ENCODE measurements around the gene LRCH1.

Gene LRCH1

GRCh38 chr13:46685006-46685730 is 132.2 kb downstream of the LRCH1 start:
- H3K27ac ChIP-seq: no peak overlapping the region
- H3K27me3 ChIP-seq (ENCODE audit: insufficient read depth, low read depth): no peaks in the 10 kb centered on the region
- H3K4me2 ChIP-seq: no peak overlapping the region
- no peaks in the 10 kb centered on the region for H3K79me2 ChIP-seq (ENCODE audit: insufficient read depth, low read depth)
- no peaks in the 10 kb centered on the region for H3K36me3 ChIP-seq (ENCODE audit: insufficient read depth)
- no peak overlapping the region for H2AFZ ChIP-seq (ENCODE audit: low read depth)
- H4K20me1 ChIP-seq (ENCODE audit: insufficient read depth): no peaks in the 10 kb centered on the region
- H3K4me3 ChIP-seq (IDR thresholded peaks at IDR 0.05; ENCODE audit: insufficient read depth, low read depth, low read length): no peak overlapping the region
- TF ChIP-seq CTCF (conservative IDR thresholded peaks at IDR 0.05; ENCODE audit: low read depth, low read length): no peak
- no peak overlapping the region for H3K9ac ChIP-seq
- peaks cover 23% of the 10 kb centered on the region for H3K4me1 ChIP-seq (ENCODE audit: low read depth, poor library complexity, severe bottlenecking)

GRCh38 chr13:46686171-46686570 is 133.2 kb downstream of the LRCH1 start:
- Histone ChIP-seq H3K27ac (no peak overlapping the region), H4K20me1 (ENCODE audit: insufficient read depth) (no peaks in the 10 kb centered on the region), H3K4me1 (ENCODE audit: low read depth, poor library complexity, severe bottlenecking) (peaks cover 16% of the 10 kb centered on the region)

GRCh38 chr13:46687810-46688209 is 134.8 kb downstream of the LRCH1 start:
- H3K27ac ChIP-seq: no peak overlapping the region
- H3K4me1 ChIP-seq (ENCODE audit: low read depth, poor library complexity, severe bottlenecking): peaks cover 16% of the 10 kb centered on the region
- no peaks in the 10 kb centered on the region for H4K20me1 ChIP-seq (ENCODE audit: insufficient read depth)
- H3K27me3 ChIP-seq (ENCODE audit: insufficient read depth, low read depth): no peaks in the 10 kb centered on the region
- H3K4me2 ChIP-seq: no peak overlapping the region
- H2AFZ ChIP-seq (ENCODE audit: low read depth): no peak overlapping the region
- H3K79me2 ChIP-seq (ENCODE audit: insufficient read depth, low read depth): no peaks in the 10 kb centered on the region
- no peak for TF ChIP-seq CTCF (conservative IDR thresholded peaks at IDR 0.05; ENCODE audit: low read depth, low read length)
- H3K36me3 ChIP-seq (ENCODE audit: insufficient read depth): no peaks in the 10 kb centered on the region
- H3K4me3 ChIP-seq (IDR thresholded peaks at IDR 0.05; ENCODE audit: insufficient read depth, low read depth, low read length): no peak overlapping the region
- no peak overlapping the region for H3K9ac ChIP-seq

More at GRCh38 chr13:46686171-46686570, 133.2 kb downstream of the LRCH1 start:
- H2AFZ ChIP-seq (ENCODE audit: low read depth): no peak overlapping the region
- no peaks in the 10 kb centered on the region for H3K27me3 ChIP-seq (ENCODE audit: insufficient read depth, low read depth)
- no peak overlapping the region for H3K4me2 ChIP-seq
- H3K4me3 ChIP-seq (IDR thresholded peaks at IDR 0.05; ENCODE audit: insufficient read depth, low read depth, low read length): no peak overlapping the region
- no peaks in the 10 kb centered on the region for H3K79me2 ChIP-seq (ENCODE audit: insufficient read depth, low read depth)
- H3K9ac ChIP-seq: no peak overlapping the region
- H3K36me3 ChIP-seq (ENCODE audit: insufficient read depth): no peaks in the 10 kb centered on the region
- TF ChIP-seq CTCF (conservative IDR thresholded peaks at IDR 0.05; ENCODE audit: low read depth, low read length): no peak

GRCh38 chr13:46688306-46688705 is 135.3 kb downstream of the LRCH1 start:
- Histone ChIP-seq H3K4me2 (no peak overlapping the region), H4K20me1 (ENCODE audit: insufficient read depth) (no peaks in the 10 kb centered on the region), H3K27me3 (ENCODE audit: insufficient read depth, low read depth) (no peaks in the 10 kb centered on the region), H3K4me1 (ENCODE audit: low read depth, poor library complexity, severe bottlenecking) (peaks cover 16% of the 10 kb centered on the region), H3K79me2 (ENCODE audit: insufficient read depth, low read depth) (no peaks in the 10 kb centered on the region), H3K36me3 (ENCODE audit: insufficient read depth) (no peaks in the 10 kb centered on the region), H2AFZ (ENCODE audit: low read depth) (no peak overlapping the region), H3K9ac (no peak overlapping the region), H3K4me3 (IDR thresholded peaks at IDR 0.05; ENCODE audit: insufficient read depth, low read depth, low read length) (no peak overlapping the region), H3K27ac (no peak overlapping the region)
- no peak for TF ChIP-seq CTCF (conservative IDR thresholded peaks at IDR 0.05; ENCODE audit: low read depth, low read length)

Data from KMS-11 (cell line).